Colonic mucosa (tissue), 4 donors: ENCODE measurements around the gene SUCLG2. TPM values are rescaled to one million over a fixed set of nuclear protein-coding genes. Genes with fewer than 3 reads are reported as not detected.

ENCODE experiments used
- DNase-seq: peaks from one replicate; pipeline ENCODE4 v3.0.0-alpha.2; 2020
- H3K27ac ChIP-seq: fragments of 200-600 bp; one replicate; pipeline ENCODE4 v1.8.0; 2021
- H3K27me3 ChIP-seq: fragments of 200-600 bp; one replicate; pipeline ENCODE4 v1.8.0; 2021
- H3K36me3 ChIP-seq: fragments of 200-600 bp; one replicate; pipeline ENCODE4 v1.8.0; 2021
- H3K4me1 ChIP-seq: fragments of 200-600 bp; one replicate; pipeline ENCODE4 v1.8.0; 2021; ENCODE audit warnings: mild to moderate bottlenecking
- H3K4me3 ChIP-seq: fragments of 200-600 bp; one replicate; pipeline ENCODE4 v1.8.0; 2021
- H3K9ac ChIP-seq, 2 donors: one replicate each; pipeline ENCODE4 v1.7.0; 2013; ENCODE audit warnings: control low read depth in 2 of 2, low read depth in 2 of 2, low read length in 2 of 2
- H3K9me3 ChIP-seq: fragments of 200-600 bp; one replicate; pipeline ENCODE4 v1.8.0; 2021
- CTCF ChIP-seq: fragments of 200-600 bp; IDR thresholded peaks from one replicate; pipeline ENCODE4 v1.8.0; 2022; ENCODE audit warnings: antibody characterized with exemption, mild to moderate bottlenecking
- intact Hi-C: fragments of 100-400 bp; cut with DNase I; formaldehyde crosslinking; loops from one replicate; pipeline ENCODE4 v1.14.1; 2022
- total RNA-seq, 2 donors: library from RNA; stranded (reverse); fragmentation: NEBNext Ultra II Directional in 1 of 2; extraction: Animal tissue kit (Norgen Biotek cat#: 25700) in 1 of 2; gene quantifications; one replicate each; pipeline ENCODE4 v1.2.1, GENCODE V29; 2021
- donor health status: healthy.
- donor health status: DM: no; HTN: no; CAD: no.
- donor health status: DM: no; HTN: no; CAD: no.

The SUCLG2 gene
- total RNA-seq, 2 donors from 2014 or later, result 114 to 219 TPM

GRCh38 chr3:67509471-67510075 lies 144.8 kb downstream of the SUCLG2 start:
- no peaks in the 10 kb centered on the region for H3K27me3 ChIP-seq
- no peak overlapping the region for H3K27ac ChIP-seq
- H3K9ac ChIP-seq, result no peak overlapping the region
- intact Hi-C loops, result no loop called here
- H3K4me3 ChIP-seq, result no peak overlapping the region
- no peaks in the 10 kb centered on the region for H3K9me3 ChIP-seq
- no peaks in the 10 kb centered on the region for H3K4me1 ChIP-seq
- no peak for TF ChIP-seq CTCF
- DNase-seq, result no peak
- no peaks in the 10 kb centered on the region for H3K36me3 ChIP-seq

GRCh38 chr3:67507584-67507983 lies 146.8 kb downstream of the SUCLG2 start:
- H3K9ac ChIP-seq, result no peak overlapping the region
- no peak for DNase-seq
- no peak for TF ChIP-seq CTCF
- H3K36me3 ChIP-seq, result no peaks in the 10 kb centered on the region
- no peaks in the 10 kb centered on the region for H3K27me3 ChIP-seq
- H3K9me3 ChIP-seq, result no peaks in the 10 kb centered on the region
- H3K27ac ChIP-seq, result no peak overlapping the region
- no peak overlapping the region for H3K4me3 ChIP-seq
- no peaks in the 10 kb centered on the region for H3K4me1 ChIP-seq
- intact Hi-C loops, result no loop called here

- no peaks in the 10 kb centered on the region for H3K9me3 ChIP-seq
- H3K27ac ChIP-seq, result no peak overlapping the region
- H3K36me3 ChIP-seq, result no peaks in the 10 kb centered on the region
- H3K27me3 ChIP-seq, result no peaks in the 10 kb centered on the region
- TF ChIP-seq CTCF, result no peak
- H3K9ac ChIP-seq, result no peak overlapping the region
- no peak for DNase-seq
- intact Hi-C loops, result no loop called here
- H3K4me1 ChIP-seq, result no peaks in the 10 kb centered on the region
- no peak overlapping the region for H3K4me3 ChIP-seq
Observed at GRCh38 chr3:67500709-67501108, 153.7 kb downstream of the SUCLG2 start.

GRCh38 chr3:67497746-67498145 lies 156.7 kb downstream of the SUCLG2 start:
- Histone ChIP-seq H3K9ac (no peak overlapping the region), H3K4me1 (no peaks in the 10 kb centered on the region)
- intact Hi-C loops, result no loop called here

DNA sequence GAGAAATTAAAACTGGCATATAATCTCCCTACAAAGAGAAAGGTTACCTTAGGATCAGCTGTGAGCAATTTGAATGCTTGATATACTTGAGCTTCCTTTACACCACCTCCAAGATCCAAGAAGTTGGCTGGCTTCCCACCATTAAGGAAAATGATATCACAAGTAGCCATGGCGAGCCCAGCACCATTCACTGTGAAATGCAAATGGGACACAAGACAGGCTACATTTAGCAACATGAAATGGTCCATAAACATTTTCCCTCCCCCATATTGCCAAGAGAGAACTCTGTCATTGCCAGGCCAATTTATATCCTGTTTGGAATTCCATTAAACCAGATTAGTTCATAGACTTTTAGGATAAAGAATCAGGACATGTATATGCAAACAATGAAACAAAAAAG lies 158.7 kb downstream of the SUCLG2 start:
- Histone ChIP-seq H3K9ac (no peak overlapping the region), H3K4me1 (no peaks in the 10 kb centered on the region), H3K27me3 (no peaks in the 10 kb centered on the region), H3K4me3 (no peak overlapping the region), H3K36me3 (no peaks in the 10 kb centered on the region), H3K27ac (no peak overlapping the region), H3K9me3 (no peaks in the 10 kb centered on the region)
- no peak for TF ChIP-seq CTCF
- intact Hi-C loops, result no loop called here
- DNase-seq, result no peak

More at GRCh38 chr3:67497746-67498145, 156.7 kb downstream of the SUCLG2 start:
- Histone ChIP-seq H3K9me3 (no peaks in the 10 kb centered on the region), H3K27ac (no peak overlapping the region), H3K27me3 (no peaks in the 10 kb centered on the region), H3K4me3 (no peak overlapping the region), H3K36me3 (no peaks in the 10 kb centered on the region)
- DNase-seq, result no peak
- TF ChIP-seq CTCF, result no peak
